BLaER1 treated with 17β-estradiol and CSF1 and Interleukin-3, amounts not matched to agents 10 nM and 100 nM (cell line): ENCODE data around the gene MAGI1.

ENCODE experiments used
- H3K27ac ChIP-seq, 11 experiments: shearing (Covaris generic); formaldehyde crosslinking; 2 replicates each; pipeline ENCODE4 v1.8.1; 2022
- H3K27me3 ChIP-seq, 11 experiments: shearing (Covaris generic); formaldehyde crosslinking; 2 replicates each; pipeline ENCODE4 v1.8.1; 2022
- H3K36me3 ChIP-seq, 11 experiments: shearing (Covaris generic); formaldehyde crosslinking; 2 replicates each; pipeline ENCODE4 v1.8.1; 2022
- H3K4me1 ChIP-seq, 10 experiments: shearing (Covaris generic); formaldehyde crosslinking; 2 replicates each; pipeline ENCODE4 v1.8.1; 2022
- H3K4me2 ChIP-seq, 11 experiments: shearing (Covaris generic); formaldehyde crosslinking; 2 replicates each; pipeline ENCODE4 v1.8.1; 2022
- H3K4me3 ChIP-seq, 10 experiments: shearing (Covaris generic); formaldehyde crosslinking; 2 replicates each; pipeline ENCODE4 v1.8.1; 2022
- H3K9ac ChIP-seq, 11 experiments: shearing (Covaris generic); formaldehyde crosslinking; 2 replicates each; pipeline ENCODE4 v1.8.1; 2022
- H3K9me3 ChIP-seq, 11 experiments: shearing (Covaris generic); formaldehyde crosslinking; replicated peaks in 1 of 11; 2 replicates each; pipeline ENCODE4 v1.8.1; 2022
- H4K20me1 ChIP-seq, 11 experiments: shearing (Covaris generic); formaldehyde crosslinking; 2 replicates each; pipeline ENCODE4 v1.8.1; 2022
- Cebpa-rat ChIP-seq, 11 experiments: shearing (Covaris generic); IDR thresholded peaks; 2 replicates each; pipeline ENCODE4 v1.8.1; 2022

Gene MAGI1

GRCh38 chr3:65890328-65890727, 148.4 kb downstream of the MAGI1 start:
- Histone ChIP-seq H3K9me3 (peaks cover 0 to 8% (median 2%) of the 10 kb centered on the region in 11 experiments; a peak in 3 of 22 replicates), H3K36me3 (no peaks in the 10 kb centered on the region), H3K27me3 (no peaks in the 10 kb centered on the region), H3K4me2 (no peak overlapping the region), H3K4me1 (no peaks in the 10 kb centered on the region), H4K20me1 (no peaks in the 10 kb centered on the region), H3K27ac (no peak overlapping the region), H3K4me3 (no peak overlapping the region), H3K9ac (no peak overlapping the region)
- TF ChIP-seq Cebpa-rat (IDR thresholded peaks at IDR 0.05): no peak

- H3K4me2 ChIP-seq: no peak overlapping the region
- no peak for TF ChIP-seq Cebpa-rat (IDR thresholded peaks at IDR 0.05)
- H3K9me3 ChIP-seq: peaks cover 0 to 10% (median 4%) of the 10 kb centered on the region in 11 experiments; a peak in 3 of 22 replicates
- H3K4me1 ChIP-seq: no peaks in the 10 kb centered on the region
- H3K27me3 ChIP-seq: no peaks in the 10 kb centered on the region
- no peaks in the 10 kb centered on the region for H3K36me3 ChIP-seq
- no peak overlapping the region for H3K9ac ChIP-seq
- H3K4me3 ChIP-seq: no peak overlapping the region
- H4K20me1 ChIP-seq: no peaks in the 10 kb centered on the region
- no peak overlapping the region for H3K27ac ChIP-seq
These were observed 149.0 kb downstream of the MAGI1 start for GRCh38 chr3:65889707-65890099.

- Histone ChIP-seq H4K20me1 (no peaks in the 10 kb centered on the region), H3K27me3 (no peaks in the 10 kb centered on the region), H3K4me2 (no peak overlapping the region), H3K4me1 (no peaks in the 10 kb centered on the region), H3K27ac (no peak overlapping the region), H3K36me3 (no peaks in the 10 kb centered on the region), H3K4me3 (no peak overlapping the region), H3K9me3 (peaks cover 0 to 10% (median 4%) of the 10 kb centered on the region in 11 experiments; a peak in 3 of 22 replicates), H3K9ac (no peak overlapping the region)
- no peak for TF ChIP-seq Cebpa-rat (IDR thresholded peaks at IDR 0.05)
These were observed 149.6 kb downstream of the MAGI1 start for GRCh38 chr3:65888980-65889706.

GRCh38 chr3:65888196-65888595, 150.5 kb downstream of the MAGI1 start:
- no peaks in the 10 kb centered on the region for H3K27me3 ChIP-seq
- no peak overlapping the region for H3K27ac ChIP-seq
- H3K9ac ChIP-seq: no peak overlapping the region

GRCh38 chr3:65886391-65886790, 152.3 kb downstream of the MAGI1 start:
- Histone ChIP-seq H3K27ac (no peak overlapping the region), H3K36me3 (no peaks in the 10 kb centered on the region), H3K4me2 (no peak overlapping the region), H4K20me1 (no peaks in the 10 kb centered on the region), H3K9ac (no peak overlapping the region), H3K27me3 (no peaks in the 10 kb centered on the region), H3K4me1 (peaks cover 0 to 6% (median 5%) of the 10 kb centered on the region in 10 experiments; a peak in 12 of 20 replicates), H3K9me3 (peaks cover 0 to 10% (median 4%) of the 10 kb centered on the region in 11 experiments; a peak in 3 of 22 replicates), H3K4me3 (no peak overlapping the region)
- no peak for TF ChIP-seq Cebpa-rat (IDR thresholded peaks at IDR 0.05)

More at GRCh38 chr3:65888196-65888595, 150.5 kb downstream of the MAGI1 start:
- Histone ChIP-seq H3K36me3 (no peaks in the 10 kb centered on the region), H4K20me1 (no peaks in the 10 kb centered on the region), H3K4me2 (no peak overlapping the region), H3K4me3 (no peak overlapping the region), H3K9me3 (peaks cover 0 to 10% (median 4%) of the 10 kb centered on the region in 11 experiments; a peak in 3 of 22 replicates), H3K4me1 (no peaks in the 10 kb centered on the region)
- TF ChIP-seq Cebpa-rat (IDR thresholded peaks at IDR 0.05): no peak

GRCh38 chr3:65884071-65884470, 154.6 kb downstream of the MAGI1 start:
- H3K27me3 ChIP-seq: no peaks in the 10 kb centered on the region
- H3K4me3 ChIP-seq: no peak overlapping the region
- peaks cover 0 to 9% (median 5%) of the 10 kb centered on the region in 10 experiments; a peak in 12 of 20 replicates for H3K4me1 ChIP-seq
- H3K9ac ChIP-seq: no peak overlapping the region
- peaks cover 0 to 6% (median 0%) of the 10 kb centered on the region in 11 experiments; a peak in 2 of 22 replicates for H3K9me3 ChIP-seq
- H4K20me1 ChIP-seq: no peaks in the 10 kb centered on the region
- no peak overlapping the region for H3K27ac ChIP-seq
- no peak for TF ChIP-seq Cebpa-rat (IDR thresholded peaks at IDR 0.05)
- no peak overlapping the region for H3K4me2 ChIP-seq
- no peaks in the 10 kb centered on the region for H3K36me3 ChIP-seq

GRCh38 chr3:65883613-65884012, 155.1 kb downstream of the MAGI1 start:
- Histone ChIP-seq H3K36me3 (no peaks in the 10 kb centered on the region), H4K20me1 (no peaks in the 10 kb centered on the region), H3K4me1 (peaks cover 0 to 9% (median 5%) of the 10 kb centered on the region in 10 experiments; a peak in 12 of 20 replicates), H3K27me3 (no peaks in the 10 kb centered on the region), H3K4me3 (no peak overlapping the region), H3K27ac (no peak overlapping the region), H3K9me3 (peaks cover 0 to 6% (median 0%) of the 10 kb centered on the region in 11 experiments; a peak in 2 of 22 replicates), H3K9ac (no peak overlapping the region), H3K4me2 (no peak overlapping the region)
- TF ChIP-seq Cebpa-rat (IDR thresholded peaks at IDR 0.05): no peak

GRCh38 chr3:65880350-65880749, 158.4 kb downstream of the MAGI1 start:
- Histone ChIP-seq H4K20me1 (no peaks in the 10 kb centered on the region), H3K9me3 (peaks cover 0 to 4% (median 0%) of the 10 kb centered on the region in 11 experiments; a peak in 2 of 22 replicates), H3K9ac (no peak overlapping the region), H3K27ac (no peak overlapping the region), H3K27me3 (no peaks in the 10 kb centered on the region), H3K4me1 (peaks cover 0 to 19% (median 12%) of the 10 kb centered on the region in 10 experiments; a peak in 15 of 20 replicates), H3K36me3 (no peaks in the 10 kb centered on the region), H3K4me3 (no peak overlapping the region), H3K4me2 (no peak overlapping the region)
- TF ChIP-seq Cebpa-rat (IDR thresholded peaks at IDR 0.05): no peak

- Histone ChIP-seq H3K27ac (no peak overlapping the region), H4K20me1 (no peaks in the 10 kb centered on the region), H3K4me1 (peaks cover 0 to 20% (median 12%) of the 10 kb centered on the region in 10 experiments; a peak in 15 of 20 replicates), H3K9me3 (no peaks in the 10 kb centered on the region), H3K27me3 (no peaks in the 10 kb centered on the region), H3K9ac (no peak overlapping the region), H3K36me3 (no peaks in the 10 kb centered on the region), H3K4me3 (no peak overlapping the region), H3K4me2 (no peak overlapping the region)
- TF ChIP-seq Cebpa-rat (IDR thresholded peaks at IDR 0.05): no peak
These were observed 159.3 kb downstream of the MAGI1 start for GRCh38 chr3:65879372-65879771.

GRCh38 chr3:65878831-65879230, 159.9 kb downstream of the MAGI1 start:
- Histone ChIP-seq H3K4me3 (no peak overlapping the region), H3K4me1 (peaks cover 0 to 20% (median 12%) of the 10 kb centered on the region in 10 experiments; a peak in 15 of 20 replicates), H3K9ac (no peak overlapping the region), H3K27ac (no peak overlapping the region), H3K4me2 (no peak overlapping the region), H4K20me1 (no peaks in the 10 kb centered on the region), H3K27me3 (no peaks in the 10 kb centered on the region), H3K9me3 (no peaks in the 10 kb centered on the region), H3K36me3 (no peaks in the 10 kb centered on the region)
- no peak for TF ChIP-seq Cebpa-rat (IDR thresholded peaks at IDR 0.05)
